K562 (cell line): Measurements from ENCODE around the gene OR4D2. TPM values are rescaled to one million over a fixed set of nuclear protein-coding genes. Genes with fewer than 3 reads are reported as not detected.

Experiments used
- BRCA1 ChIP-seq, 2 experiments: fragments of 450-650 bp in 1 of 2; sonication (generic) in 1 of 2; formaldehyde crosslinking in 1 of 2; IDR thresholded peaks; 2 replicates each; pipeline versions ENCODE4 v1.5.0 to v1.6.1; 2017 to 2020; ENCODE audit warnings: mild to moderate bottlenecking in 1 of 2, missing genetic modification reagents in 1 of 2
- CAMTA2 ChIP-seq: fragments of 250-450 bp; sonication (Bioruptor Pico); conservative IDR thresholded peaks from 2 replicates; pipeline ENCODE4 v1.5.1; 2022
- ELF2 ChIP-seq: fragments of 250-450 bp; sonication (Bioruptor Pico); IDR thresholded peaks from 2 replicates; pipeline ENCODE4 v1.5.0; 2021; ENCODE audit warnings: mild to moderate bottlenecking
- EWSR1 ChIP-seq: fragments of 450-650 bp; IDR thresholded peaks from 2 replicates; pipeline ENCODE4 v1.6.1; 2018; ENCODE audit warnings: borderline replicate concordance, mild to moderate bottlenecking, low read depth, moderate library complexity; ENCODE audit not compliant: partially characterized antibody
- GATAD2B ChIP-seq: fragments of 450-650 bp; IDR thresholded peaks from 2 replicates; pipeline ENCODE4 v1.6.1; 2017; ENCODE audit warnings: mild to moderate bottlenecking, borderline replicate concordance
- HLTF ChIP-seq: fragments of 450-650 bp; IDR thresholded peaks from 2 replicates; pipeline ENCODE4 v1.6.1; 2016
- SAFB2 ChIP-seq: fragments of 200-400 bp; formaldehyde crosslinking; IDR thresholded peaks from 2 replicates; pipeline ENCODE4 v1.6.1; 2018; ENCODE audit warnings: borderline replicate concordance, low read length, low read depth, moderate library complexity; ENCODE audit not compliant: severe bottlenecking
- TEAD2 ChIP-seq: fragments of 450-650 bp; IDR thresholded peaks from 2 replicates; pipeline ENCODE4 v1.6.1; 2016; ENCODE audit warnings: missing genetic modification characterization, control low read depth, missing compliant biosample characterization
- TEAD4 ChIP-seq, 2 experiments: sonication (generic) in 1 of 2; formaldehyde crosslinking in 1 of 2; IDR thresholded peaks; 2 replicates each; pipeline versions ENCODE4 v1.6.1 to v1.8.0; 2012 to 2022; ENCODE audit warnings: borderline replicate concordance in 1 of 2, inconsistent platforms in 1 of 2, low read length in 1 of 2, mild to moderate bottlenecking in 1 of 2, missing genetic modification reagents in 1 of 2
- ZBTB7A ChIP-seq: IDR thresholded peaks from 2 replicates; pipeline ENCODE4 v1.6.1; 2011; ENCODE audit warnings: low read depth, mild to moderate bottlenecking, low read length, moderate library complexity, borderline replicate concordance; ENCODE audit not compliant: control insufficient read depth
- ZNF217 ChIP-seq: sonication (generic); formaldehyde crosslinking; IDR thresholded peaks from 2 replicates; pipeline ENCODE4 v1.8.0; 2022; ENCODE audit warnings: mild to moderate bottlenecking, missing genetic modification reagents
- ZNF444 ChIP-seq: fragments of 250-450 bp; sonication (Bioruptor Pico); IDR thresholded peaks from 2 replicates; pipeline ENCODE4 v1.4.0; 2020; ENCODE audit warnings: mild to moderate bottlenecking, moderate library complexity
- polyA plus RNA-seq, 8 experiments: library from polyadenylated mRNA; depleted of rRNA in 4 of 8; stranded (reverse) in 5 of 8; unstranded in 3 of 8; fragments of >200 nt; fragmentation: Nextera tagmentation in 2 of 8; fragmentation: Illumina TruSeq in 1 of 8; extraction: Ambion mirVana in 2 of 8; extraction: Trizol in 1 of 8; gene quantifications; 2 replicates each; pipeline versions ENCODE4 v1.2.1 to v1.2.3, GENCODE V29; 2011 to 2014; ENCODE audit warnings: inconsistent platforms in 1 of 8, missing spikeins in 1 of 8
- total RNA-seq, 7 experiments: library from RNA; depleted of rRNA in 6 of 7; stranded (reverse); fragments of >200 nt in 6 of 7; fragmentation: Illumina TruSeq in 2 of 7; extraction: Trizol in 2 of 7; gene quantifications; 2 replicates each; pipeline versions ENCODE4 v1.2.1 to v1.2.3, GENCODE V29; 2011 to 2021; ENCODE audit warnings: low replicate concordance in 1 of 7
- TF ChIP-seq, protein P1 (sequence below), 2 experiments: fragments of 450-650 bp; IDR thresholded peaks; 2 replicates each; pipeline ENCODE4 v1.6.1; 2016; ENCODE audit warnings: mild to moderate bottlenecking in 2 of 2, borderline replicate concordance in 1 of 2, low read depth in 1 of 2, moderate library complexity in 1 of 2

The OR4D2 gene
- total and polyA plus RNA-seq, 9 of the 15 experiments (the other 6 are each of a cell fraction or from before 2014, with no cell fraction given): not detected

- TF ChIP-seq, protein P1, sequence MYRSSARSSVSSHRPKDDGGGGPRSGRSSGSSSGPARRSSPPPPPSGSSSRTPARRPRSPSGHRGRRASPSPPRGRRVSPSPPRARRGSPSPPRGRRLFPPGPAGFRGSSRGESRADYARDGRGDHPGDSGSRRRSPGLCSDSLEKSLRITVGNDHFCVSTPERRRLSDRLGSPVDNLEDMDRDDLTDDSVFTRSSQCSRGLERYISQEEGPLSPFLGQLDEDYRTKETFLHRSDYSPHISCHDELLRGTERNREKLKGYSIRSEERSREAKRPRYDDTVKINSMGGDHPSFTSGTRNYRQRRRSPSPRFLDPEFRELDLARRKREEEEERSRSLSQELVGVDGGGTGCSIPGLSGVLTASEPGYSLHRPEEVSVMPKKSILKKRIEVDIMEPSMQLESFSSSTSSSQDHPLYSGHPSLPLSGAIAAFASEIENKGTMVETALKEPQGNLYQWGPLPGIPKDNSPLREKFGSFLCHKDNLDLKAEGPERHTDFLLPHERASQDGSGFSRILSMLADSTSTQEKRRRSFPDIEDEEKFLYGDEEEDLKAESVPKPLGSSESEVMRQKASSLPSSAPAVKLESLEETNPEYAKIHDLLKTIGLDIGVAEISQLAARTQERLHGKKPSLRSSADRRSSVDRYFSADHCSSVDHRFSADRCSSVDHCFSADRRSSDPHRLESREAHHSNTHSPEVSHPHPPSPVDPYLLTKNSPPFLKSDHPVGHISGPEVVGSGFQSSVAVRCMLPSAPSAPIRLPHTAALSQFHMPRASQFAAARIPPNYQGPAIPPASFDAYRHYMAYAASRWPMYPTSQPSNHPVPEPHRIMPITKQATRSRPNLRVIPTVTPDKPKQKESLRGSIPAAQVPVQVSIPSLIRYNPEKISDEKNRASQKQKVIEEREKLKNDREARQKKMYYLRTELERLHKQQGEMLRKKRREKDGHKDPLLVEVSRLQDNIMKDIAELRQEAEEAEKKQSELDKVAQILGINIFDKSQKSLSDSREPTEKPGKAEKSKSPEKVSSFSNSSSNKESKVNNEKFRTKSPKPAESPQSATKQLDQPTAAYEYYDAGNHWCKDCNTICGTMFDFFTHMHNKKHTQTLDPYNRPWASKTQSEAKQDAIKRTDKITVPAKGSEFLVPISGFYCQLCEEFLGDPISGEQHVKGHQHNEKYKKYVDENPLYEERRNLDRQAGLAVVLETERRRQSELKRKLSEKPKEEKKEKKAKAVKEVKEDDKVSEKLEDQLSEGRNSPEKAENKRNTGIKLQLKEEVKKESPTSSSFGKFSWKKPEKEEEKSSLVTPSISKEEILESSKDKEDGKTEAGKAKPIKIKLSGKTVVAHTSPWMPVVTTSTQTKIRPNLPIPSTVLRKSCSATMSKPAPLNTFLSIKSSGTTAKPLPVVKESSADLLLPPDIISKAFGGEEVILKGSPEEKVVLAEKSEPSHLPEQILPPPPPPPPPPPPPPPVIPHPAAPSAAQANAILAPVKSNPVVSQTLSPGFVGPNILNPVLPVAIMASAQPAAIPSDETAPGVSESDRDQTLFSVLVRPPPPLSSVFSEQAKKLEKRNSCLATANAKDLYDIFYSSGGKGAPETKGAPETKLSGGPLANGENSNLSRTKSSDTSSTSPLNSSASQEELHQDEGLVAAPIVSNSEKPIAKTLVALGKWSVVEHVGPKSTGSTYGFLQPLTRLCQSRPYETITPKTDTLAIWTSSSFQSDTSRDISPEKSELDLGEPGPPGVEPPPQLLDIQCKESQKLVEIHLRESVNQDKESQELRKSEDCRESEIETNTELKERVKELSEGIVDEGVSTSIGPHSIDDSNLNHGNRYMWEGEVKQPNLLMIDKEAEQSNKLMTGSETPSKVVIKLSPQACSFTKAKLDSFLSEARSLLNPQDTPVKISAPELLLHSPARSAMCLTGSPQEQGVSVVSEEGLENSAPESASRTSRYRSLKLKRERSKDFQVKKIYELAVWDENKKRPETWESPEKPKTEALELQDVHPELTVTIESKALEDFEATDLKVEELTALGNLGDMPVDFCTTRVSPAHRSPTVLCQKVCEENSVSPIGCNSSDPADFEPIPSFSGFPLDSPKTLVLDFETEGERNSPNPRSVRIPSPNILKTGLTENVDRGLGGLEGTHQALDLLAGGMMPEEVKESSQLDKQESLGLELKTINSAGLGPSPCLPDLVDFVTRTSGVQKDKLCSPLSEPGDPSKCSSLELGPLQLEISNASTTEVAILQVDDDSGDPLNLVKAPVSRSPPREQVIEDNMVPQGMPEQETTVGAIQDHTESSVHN (IDR thresholded peaks at IDR 0.05; ENCODE audit: borderline replicate concordance in 1 of 2, low read depth in 1 of 2): no peak
- TF ChIP-seq TEAD4 (IDR thresholded peaks at IDR 0.05; ENCODE audit: low read length) (no peak; the same call in 1 of the 2 replicates), TEAD4 (CRISPR knock-in tag; IDR thresholded peaks at IDR 0.05; ENCODE audit: borderline replicate concordance) (no peak), HLTF (no peak), ELF2 (CRISPR knock-in tag) (0 out of 2 replicates have a peak, but pooled peaks have one; percentile 16), BRCA1 (IDR thresholded peaks at IDR 0.05) (no peak), BRCA1 (CRISPR knock-in tag; IDR thresholded peaks at IDR 0.05) (no peak), GATAD2B (no peak), SAFB2 (no peak), ZNF217 (no peak), EWSR1 (no peak), TEAD2 (tag) (no peak), ZBTB7A (no peak), CAMTA2 (CRISPR knock-in tag) (no peak), ZNF444 (CRISPR knock-in tag) (no peak)
These were observed 18.4 kb downstream of the OR4D2 start (continued) for GRCh38 chr17:58184986-58185761.
